H1 (cell line): ENCODE measurements around the gene SPIRE1.
A peak's percentile ranks its signal among the peaks of the same experiment; 100 is the strongest.

Experiments
- EP300 ChIP-seq, 2 experiments: IDR thresholded peaks; 1 replicate in 1 of 2; 2 replicates in 1 of 2; pipeline ENCODE4 v1.6.1; 2011 to 2012; ENCODE audit warnings: low read depth in 2 of 2, low read length in 2 of 2, mild to moderate bottlenecking in 2 of 2, borderline replicate concordance in 1 of 2, inconsistent platforms in 1 of 2, moderate library complexity in 1 of 2
- EZH2 ChIP-seq: fragments of 200-600 bp; sonication (generic); IDR thresholded peaks from 2 replicates; pipeline ENCODE4 v1.7.1; 2012; ENCODE audit warnings: low read depth, mild to moderate bottlenecking, moderate library complexity, low read length, inconsistent platforms; ENCODE audit not compliant: severe bottlenecking
- TF ChIP-seq, protein P1 (sequence below): IDR thresholded peaks from 2 replicates; pipeline ENCODE4 v1.6.1; 2012; ENCODE audit warnings: inconsistent platforms

DNA sequence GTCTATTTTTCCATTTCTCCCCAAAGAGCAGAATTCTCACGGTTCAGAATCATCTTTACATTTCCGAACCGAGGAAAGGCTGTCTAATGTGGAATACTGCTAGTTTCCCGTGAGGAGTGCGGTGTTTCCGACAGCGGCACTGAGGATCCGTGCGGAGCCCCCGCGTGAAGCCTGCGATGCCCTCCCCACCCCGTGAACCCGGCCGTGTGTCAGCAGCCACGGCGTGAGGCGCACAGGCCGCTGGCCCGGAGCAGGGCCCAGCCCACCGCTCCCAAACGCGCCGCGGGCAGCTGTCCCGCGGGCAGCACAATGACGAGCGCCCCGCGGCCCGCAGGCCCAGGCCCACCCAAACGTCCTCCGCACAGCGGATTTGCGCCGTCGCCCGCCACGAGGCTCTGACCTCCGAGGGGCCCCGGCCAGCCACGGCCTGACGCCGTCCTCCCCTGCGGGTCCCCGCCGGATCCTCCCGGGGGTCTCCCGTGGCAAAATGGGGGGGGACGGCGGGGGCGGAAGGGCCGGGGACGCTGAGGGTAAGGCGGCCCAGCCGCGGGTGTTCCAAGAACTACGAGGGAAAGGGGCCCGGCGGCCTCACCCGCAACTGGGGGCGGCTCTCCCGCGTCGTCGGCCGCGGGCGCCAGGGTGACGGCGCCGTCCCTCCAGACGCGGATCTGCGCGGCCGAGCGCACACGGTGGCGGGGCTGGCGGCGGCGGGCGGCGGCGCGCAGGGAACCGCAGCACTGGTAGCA is 796 bp downstream of the SPIRE1 start:
- peak; percentile 53 for TF ChIP-seq EZH2
- no peak for TF ChIP-seq EP300 (IDR thresholded peaks at IDR 0.05; ENCODE audit: borderline replicate concordance in 1 of 2, low read depth in 2 of 2, low read length in 2 of 2)
- TF ChIP-seq, protein P1, sequence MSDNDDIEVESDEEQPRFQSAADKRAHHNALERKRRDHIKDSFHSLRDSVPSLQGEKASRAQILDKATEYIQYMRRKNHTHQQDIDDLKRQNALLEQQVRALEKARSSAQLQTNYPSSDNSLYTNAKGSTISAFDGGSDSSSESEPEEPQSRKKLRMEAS, result 0 out of 2 replicates have a peak, but pooled peaks have one; percentile 56
